Neural crest cell (in vitro differentiated cells): ENCODE results near the gene MRGPRG. TPM values are rescaled to one million over a fixed set of nuclear protein-coding genes. Genes with fewer than 3 reads are reported as not detected.

Experiments
- DNase-seq: peaks from one replicate; pipeline ENCODE4 v3.0.0; 2021; ENCODE audit warnings: low read depth, mixed read lengths, low spot score
- H3K27ac Mint-ChIP-seq: one replicate; pipeline ENCODE4 v1.8.0; 2021; ENCODE audit warnings: mild to moderate bottlenecking, mixed read lengths; ENCODE audit not compliant: unreplicated experiment
- H3K27me3 Mint-ChIP-seq: 2 replicates; pipeline ENCODE4 v1.8.0; 2021; ENCODE audit warnings: low read depth, mild to moderate bottlenecking, mixed read lengths
- H3K36me3 Mint-ChIP-seq: 2 replicates; pipeline ENCODE4 v1.8.0; 2021; ENCODE audit warnings: low read depth, mild to moderate bottlenecking, mixed read lengths
- H3K4me1 Mint-ChIP-seq: 2 replicates; pipeline ENCODE4 v1.8.0; 2021; ENCODE audit warnings: mixed read lengths
- H3K4me3 Mint-ChIP-seq: one replicate; pipeline ENCODE4 v1.8.0; 2021; ENCODE audit warnings: mild to moderate bottlenecking, mixed read lengths
- H3K9me3 Mint-ChIP-seq: 2 replicates; pipeline ENCODE4 v1.8.0; 2021; ENCODE audit warnings: mixed read lengths
- CTCF ChIP-seq: fragments of 200-600 bp; sonication (generic); conservative IDR thresholded peaks from 2 replicates; pipeline ENCODE4 v1.5.0; 2021; ENCODE audit warnings: antibody characterized with exemption, mild to moderate bottlenecking
- total RNA-seq: library from RNA; stranded (reverse); gene quantifications from 2 replicates; pipeline ENCODE4 v1.2.1, GENCODE V29; 2021

The MRGPRG gene
- total RNA-seq, 1 donor from 2014 or later = not detected

DNA sequence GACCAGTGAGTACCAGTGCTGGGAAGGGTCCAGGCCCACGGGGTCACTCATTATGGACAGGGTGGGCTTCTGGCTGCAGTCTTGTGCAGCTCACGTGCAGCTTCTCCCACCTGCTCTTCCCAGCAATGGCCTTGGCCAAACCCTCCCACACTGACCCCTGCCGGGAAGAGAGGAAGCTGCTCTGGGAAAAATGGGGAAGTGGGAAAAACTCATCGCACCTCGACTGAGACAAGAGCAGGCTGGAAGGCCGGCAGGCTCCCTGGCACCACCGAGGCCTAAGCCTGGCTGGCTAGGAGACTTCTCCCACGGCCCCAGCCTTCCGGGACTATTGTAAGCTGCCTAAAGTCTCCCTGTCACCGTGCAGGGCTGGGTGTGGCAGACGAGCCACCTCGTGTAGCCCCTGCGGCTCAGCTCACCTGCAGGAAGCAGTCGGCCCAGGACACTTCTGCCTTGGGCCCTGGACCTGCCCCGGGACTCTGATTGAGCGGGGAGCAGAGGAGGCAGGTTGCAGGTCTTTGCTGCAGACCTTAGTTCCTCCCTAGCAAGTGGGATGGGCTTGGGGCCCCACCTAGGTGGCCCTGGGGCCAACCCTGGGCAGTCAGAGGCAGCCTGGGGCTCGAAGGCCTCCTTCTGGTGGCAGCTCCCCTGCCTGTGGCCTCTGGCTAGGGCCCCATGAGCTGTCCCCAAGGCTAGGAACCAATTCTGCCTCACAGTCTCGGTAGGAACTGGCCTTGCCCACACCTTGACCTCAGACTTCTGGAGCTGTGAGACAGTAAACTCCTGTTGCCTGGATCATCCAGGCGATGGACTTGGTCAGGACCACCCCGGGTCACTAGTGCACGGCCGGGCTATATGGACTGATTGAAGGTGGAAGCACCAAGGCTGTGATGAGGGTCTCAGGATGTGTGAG is 23.1 kb downstream of the MRGPRG start:
- Mint-ChIP-seq H3K27me3 (peaks cover 3% of the 10 kb centered on the region), H3K4me1 (no peaks in the 10 kb centered on the region), H3K9me3 (no peaks in the 10 kb centered on the region), H3K36me3 (no peaks in the 10 kb centered on the region), H3K27ac (no peak overlapping the region), H3K4me3 (no peak overlapping the region)
- peak; percentile 33 for TF ChIP-seq CTCF
- no peak for DNase-seq

DNA sequence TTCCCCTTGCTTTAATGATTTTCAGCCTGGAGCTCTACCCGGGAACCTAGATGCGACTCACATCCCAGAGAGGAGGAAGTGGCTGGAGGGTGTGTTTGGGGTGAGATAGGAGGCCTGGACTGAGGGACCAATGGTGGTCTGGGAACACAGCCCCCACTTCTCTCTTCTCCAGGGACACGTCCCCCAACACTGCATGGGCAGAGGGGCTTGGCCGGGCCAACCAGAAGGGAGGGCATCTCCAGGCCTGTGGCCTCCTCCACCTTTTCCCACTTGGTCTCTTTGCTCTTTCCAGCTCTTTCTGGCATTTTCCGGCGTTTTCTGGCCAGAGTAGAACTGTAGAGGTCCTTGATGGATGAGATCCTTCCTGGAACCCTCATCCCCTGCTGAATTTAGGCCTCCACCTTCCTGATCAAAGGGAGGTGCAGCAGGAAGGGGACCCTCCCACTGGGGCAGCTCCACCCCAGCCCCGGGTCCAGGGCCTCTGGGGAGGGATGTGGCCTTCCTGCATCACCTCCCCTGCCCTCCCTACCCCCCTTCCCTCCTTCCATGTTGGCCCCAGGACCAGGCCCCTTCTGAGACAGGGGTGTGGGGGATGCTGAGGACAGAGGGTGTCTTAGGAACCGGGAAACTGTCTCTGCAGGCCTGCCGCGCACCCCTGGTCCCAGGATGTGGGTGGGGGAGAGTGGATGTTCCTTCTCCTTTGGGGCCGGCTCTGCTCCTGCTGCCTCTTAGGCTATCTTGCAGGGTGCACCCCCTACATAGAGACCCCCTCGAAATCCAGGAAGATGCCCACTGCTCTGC is 24.4 kb downstream of the MRGPRG start:
- H3K27me3 Mint-ChIP-seq = peaks cover 3% of the 10 kb centered on the region
- no peak for DNase-seq
- H3K27ac Mint-ChIP-seq = peak overlapping the region; percentile 35
- H3K9me3 Mint-ChIP-seq = no peaks in the 10 kb centered on the region
- H3K4me1 Mint-ChIP-seq = peaks cover 4% of the 10 kb centered on the region
- no peaks in the 10 kb centered on the region for H3K36me3 Mint-ChIP-seq
- TF ChIP-seq CTCF = no peak
- no peak overlapping the region for H3K4me3 Mint-ChIP-seq

DNA sequence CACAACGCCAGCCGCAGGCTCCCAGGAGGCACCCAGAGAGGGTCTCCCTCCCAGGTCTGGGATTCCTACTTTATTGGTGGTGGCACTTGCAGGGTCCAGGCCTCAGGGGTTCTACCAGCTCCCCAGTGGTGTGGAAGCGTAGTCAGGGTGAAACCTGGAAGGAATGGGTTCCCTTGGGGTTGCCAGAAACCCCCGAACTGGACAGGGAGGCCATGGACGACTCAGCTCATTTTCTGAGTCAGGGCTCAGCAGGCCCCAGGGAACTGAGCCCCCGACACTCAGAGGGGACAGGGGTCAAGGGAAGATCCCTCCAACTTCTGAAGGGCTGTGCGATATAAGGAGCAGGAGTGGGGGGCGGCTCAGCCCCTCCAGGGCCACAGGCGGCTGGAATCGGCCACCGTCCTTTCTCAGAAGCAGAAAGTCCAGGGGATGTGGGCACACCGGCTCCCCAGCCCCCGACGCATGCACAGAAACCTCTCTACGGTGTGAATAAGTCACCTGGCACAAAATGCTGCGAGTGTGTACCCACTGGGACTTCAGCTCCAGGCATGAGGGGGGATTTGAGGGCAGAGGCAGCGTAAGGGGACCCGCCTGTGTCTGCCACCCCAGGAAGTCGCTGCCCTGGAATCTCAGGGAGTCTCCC is 25.1 kb downstream of the MRGPRG start:
- H3K4me3 Mint-ChIP-seq = no peak overlapping the region
- no peak overlapping the region for H3K27ac Mint-ChIP-seq
- no peaks in the 10 kb centered on the region for H3K36me3 Mint-ChIP-seq
- H3K4me1 Mint-ChIP-seq = peaks cover 7% of the 10 kb centered on the region
- no peak for TF ChIP-seq CTCF
- DNase-seq = no peak
- H3K27me3 Mint-ChIP-seq = peaks cover 2% of the 10 kb centered on the region
- no peaks in the 10 kb centered on the region for H3K9me3 Mint-ChIP-seq

GRCh38 chr11:3192511-3193372 is 25.9 kb downstream of the MRGPRG start:
- Mint-ChIP-seq H3K4me1 (peaks cover 7% of the 10 kb centered on the region), H3K27me3 (no peaks in the 10 kb centered on the region), H3K9me3 (no peaks in the 10 kb centered on the region), H3K27ac (no peak overlapping the region), H3K4me3 (no peak overlapping the region), H3K36me3 (no peaks in the 10 kb centered on the region)
- DNase-seq = no peak
- no peak for TF ChIP-seq CTCF
